CD14-positive monocyte (primary cell): ENCODE results near the gene NEK10. TPM values are rescaled to one million over a fixed set of nuclear protein-coding genes. Genes with fewer than 3 reads are reported as not detected.

Experiments
- DNase-seq, 3 donors: peaks; one replicate each; pipeline ENCODE4 v3.0.0-alpha.2; 2011 to 2022
- H2AFZ ChIP-seq: 2 replicates; pipeline ENCODE4 v1.6.0; 2012; ENCODE audit warnings: mild to moderate bottlenecking, low read depth, low read length, inconsistent platforms; ENCODE audit not compliant: insufficient read depth, poor library complexity, severe bottlenecking
- H3K27ac ChIP-seq, 2 donors: 1 replicate in 1 of 2; 2 replicates in 1 of 2; pipeline ENCODE4 v1.5.1; 2012 to 2013; ENCODE audit warnings: low read length in 2 of 2, control low read depth in 1 of 2, inconsistent platforms in 1 of 2, low read depth in 1 of 2, mild to moderate bottlenecking in 1 of 2
- H3K27me3 ChIP-seq, 2 donors: one replicate each; pipeline versions ENCODE4 v1.6.0 to v1.6.1; 2011 to 2013; ENCODE audit warnings: low read length in 2 of 2; ENCODE audit not compliant: control insufficient read depth in 2 of 2, insufficient read depth in 2 of 2
- H3K36me3 ChIP-seq, 2 donors: replicated peaks in 1 of 2; 1 replicate in 1 of 2; 2 replicates in 1 of 2; pipeline versions ENCODE4 v1.5.1 to v1.6.1; 2012 to 2013; ENCODE audit warnings: low read length in 2 of 2, control low read depth in 1 of 2, inconsistent platforms in 1 of 2, mild to moderate bottlenecking in 1 of 2; ENCODE audit not compliant: insufficient read depth in 2 of 2, control insufficient read depth in 1 of 2
- H3K4me1 ChIP-seq, 2 donors: 1 replicate in 1 of 2; 2 replicates in 1 of 2; pipeline versions ENCODE4 v1.5.1 to v1.6.1; 2012 to 2013; ENCODE audit warnings: low read length in 2 of 2, control low read depth in 1 of 2, inconsistent platforms in 1 of 2, mild to moderate bottlenecking in 1 of 2, moderate library complexity in 1 of 2; ENCODE audit not compliant: insufficient read depth in 2 of 2, control insufficient read depth in 1 of 2
- H3K4me2 ChIP-seq: replicated peaks from 2 replicates; pipeline ENCODE3; 2012; ENCODE audit warnings: low read length, moderate library complexity, mild to moderate bottlenecking; ENCODE audit not compliant: poor library complexity, severe bottlenecking; ENCODE audit errors: extremely low read depth
- H3K4me3 ChIP-seq, 3 experiments: fragments of 200-600 bp in 1 of 3; sonication (generic) in 1 of 3; replicated peaks in 1 of 3; 1 replicate in 2 of 3; 2 replicates in 1 of 3; pipeline ENCODE4 v1.5.1; 2011 to 2013; ENCODE audit warnings: low read length in 3 of 3, mild to moderate bottlenecking in 3 of 3, control low read depth in 2 of 3, low read depth in 2 of 3, inconsistent platforms in 1 of 3, moderate library complexity in 1 of 3
- H3K79me2 ChIP-seq: 2 replicates; pipeline ENCODE4 v1.6.0; 2012; ENCODE audit warnings: mild to moderate bottlenecking, control low read depth, inconsistent platforms, low read length, moderate library complexity; ENCODE audit not compliant: insufficient read depth
- H3K9ac ChIP-seq: 2 replicates; pipeline ENCODE4 v1.6.0; 2017; ENCODE audit warnings: low read length, mild to moderate bottlenecking; ENCODE audit not compliant: insufficient read depth, poor library complexity, severe bottlenecking
- H3K9me3 ChIP-seq, 2 donors: replicated peaks in 1 of 2; 1 replicate in 1 of 2; 2 replicates in 1 of 2; pipeline versions ENCODE4 v1.5.1 to v1.6.1; 2012 to 2013; ENCODE audit warnings: low read length in 2 of 2, control low read depth in 1 of 2; ENCODE audit not compliant: control insufficient read depth in 1 of 2, insufficient read depth in 1 of 2
- H4K20me1 ChIP-seq: 2 replicates; pipeline ENCODE4 v1.6.0; 2012; ENCODE audit warnings: mild to moderate bottlenecking, low read length, control low read depth, moderate library complexity; ENCODE audit not compliant: insufficient read depth
- H3K27ac Mint-ChIP-seq, 7 donors: one replicate each; pipeline ENCODE4 v1.8.0; 2020; ENCODE audit warnings: mild to moderate bottlenecking in 7 of 7, mixed read lengths in 7 of 7, moderate library complexity in 6 of 7, inconsistent platforms in 2 of 7
- H3K27me3 Mint-ChIP-seq, 3 donors: one replicate each; pipeline ENCODE4 v1.8.0; 2021 to 2022; ENCODE audit warnings: low read depth in 3 of 3, mild to moderate bottlenecking in 3 of 3, mixed read lengths in 3 of 3, moderate library complexity in 3 of 3, inconsistent platforms in 1 of 3
- H3K36me3 Mint-ChIP-seq, 2 donors: one replicate each; pipeline ENCODE4 v1.8.0; 2020; ENCODE audit warnings: mixed read lengths in 2 of 2, inconsistent platforms in 1 of 2, mild to moderate bottlenecking in 1 of 2
- H3K4me1 Mint-ChIP-seq: one replicate; pipeline ENCODE4 v1.8.0; 2020; ENCODE audit warnings: mild to moderate bottlenecking, mixed read lengths
- H3K4me3 Mint-ChIP-seq, 2 donors: one replicate each; pipeline ENCODE4 v1.8.0; 2020; ENCODE audit warnings: mild to moderate bottlenecking in 2 of 2, mixed read lengths in 2 of 2, moderate library complexity in 1 of 2
- H3K9me3 Mint-ChIP-seq, 7 donors: one replicate each; pipeline ENCODE4 v1.8.0; 2020 to 2022; ENCODE audit warnings: mixed read lengths in 7 of 7, mild to moderate bottlenecking in 6 of 7, moderate library complexity in 6 of 7, inconsistent platforms in 2 of 7
- CTCF ChIP-seq: fragments of 200-600 bp; IDR thresholded peaks from one replicate; pipeline ENCODE4 v1.8.0; 2022; ENCODE audit warnings: antibody characterized with exemption, mild to moderate bottlenecking
- WGBS: methylation state at CpG from one replicate; pipeline ENCODE4 v1.1.5; 2013; ENCODE audit warnings: missing lambda C conversion rate; ENCODE audit not compliant: insufficient coverage; 5-methylcytosine and 5-hydroxymethylcytosine counted together
- intact Hi-C, 2 donors: fragments of 100-400 bp; cut with micrococcal nuclease; formaldehyde crosslinking; loops; one replicate each; pipeline versions ENCODE4 v1.15.0 to v1.15.1; 2023
- polyA plus RNA-seq, 3 donors: library from polyadenylated mRNA; depleted of rRNA in 1 of 3; unstranded in 2 of 3; stranded (reverse) in 1 of 3; fragments of 300-500 nt in 2 of 3; fragments of >200 nt in 1 of 3; fragmentation: Illumina TruSeq in 2 of 3; gene quantifications; 1 replicate in 2 of 3; 2 replicates in 1 of 3; pipeline ENCODE4 v1.2.3, GENCODE V29; 2012 to 2021

NEK10 gene
- polyA plus RNA-seq, 3 donors = not detected

GRCh38 chr3:27319847-27320526 lies 49.2 kb downstream of the NEK10 start:
- no peaks in the 10 kb centered on the region for H3K4me1 ChIP-seq
- no peaks in the 10 kb centered on the region for H3K9me3 ChIP-seq
- H3K9me3 Mint-ChIP-seq = peaks cover 0 to 1% (median 0%) of the 10 kb centered on the region in 7 donors
- H3K79me2 ChIP-seq = no peaks in the 10 kb centered on the region
- H3K27ac Mint-ChIP-seq = no peak overlapping the region
- DNase-seq = no peak
- H3K4me2 ChIP-seq = no peak overlapping the region
- no peaks in the 10 kb centered on the region for H4K20me1 ChIP-seq
- no peak overlapping the region for H3K9ac ChIP-seq
- H3K36me3 ChIP-seq = no peaks in the 10 kb centered on the region
- no peaks in the 10 kb centered on the region for H3K4me1 Mint-ChIP-seq
- TF ChIP-seq CTCF = no peak
- H3K27me3 Mint-ChIP-seq = peaks cover 0 to 4% (median 0%) of the 10 kb centered on the region in 3 donors
- H3K4me3 Mint-ChIP-seq = no peak overlapping the region
- H3K27me3 ChIP-seq = no peaks in the 10 kb centered on the region
- 100% methylated on average over 3 of the region's 9 CpGs for WGBS
- no peaks in the 10 kb centered on the region for H3K36me3 Mint-ChIP-seq
- H3K4me3 ChIP-seq = no peak overlapping the region
- no peak overlapping the region for H3K27ac ChIP-seq
- H2AFZ ChIP-seq = no peak overlapping the region
- intact Hi-C loops = no loop called here

GRCh38 chr3:27319304-27319703 lies 49.9 kb downstream of the NEK10 start:
- no peaks in the 10 kb centered on the region for H3K36me3 ChIP-seq
- H3K4me2 ChIP-seq = no peak overlapping the region
- TF ChIP-seq CTCF = no peak
- no peak overlapping the region for H3K9ac ChIP-seq
- WGBS = 100% methylated on average over 1 of the region's 2 CpGs
- H3K27me3 ChIP-seq = no peaks in the 10 kb centered on the region
- no peak overlapping the region for H3K27ac ChIP-seq
- H3K27me3 Mint-ChIP-seq = peaks cover 0 to 4% (median 0%) of the 10 kb centered on the region in 3 donors
- H3K36me3 Mint-ChIP-seq = no peaks in the 10 kb centered on the region
- no peaks in the 10 kb centered on the region for H4K20me1 ChIP-seq
- no peak overlapping the region for H3K4me3 ChIP-seq
- H2AFZ ChIP-seq = no peak overlapping the region
- no peaks in the 10 kb centered on the region for H3K4me1 Mint-ChIP-seq
- H3K9me3 ChIP-seq = no peaks in the 10 kb centered on the region
- intact Hi-C loops = no loop called here
- peaks cover 0 to 1% (median 0%) of the 10 kb centered on the region in 7 donors for H3K9me3 Mint-ChIP-seq
- H3K27ac Mint-ChIP-seq = no peak overlapping the region
- H3K4me1 ChIP-seq = no peaks in the 10 kb centered on the region
- DNase-seq = no peak
- H3K79me2 ChIP-seq = no peaks in the 10 kb centered on the region
- H3K4me3 Mint-ChIP-seq = no peak overlapping the region
